ENCODE results near the gene ATP5MG.

The ATP5MG gene

GRCh38 chr11:118359295-118359958, 42.0 kb upstream of the ATP5MG start, which contains the start of gene UBE4A:
Gene UBE4A, plus strand, starts transcription at chr11:118359600. Its CDS starts 5,481 bp downstream, at chr11:118365081.
- H3K4me3 ChIP-seq (ENCODE audit: low read length): peak within 1 kb of the TSS; percentile 82
- peak within 1 kb of the TSS; percentile 86 for H3K9ac ChIP-seq (ENCODE audit: low read length)
- no peaks in the 10 kb centered on the region for H3K9me2 ChIP-seq (replicated peaks; ENCODE audit: insufficient read depth, low read length)
- H3K79me2 ChIP-seq (ENCODE audit: low read length): peaks cover 50% of the 10 kb centered on the region
- peak within 1 kb of the TSS; percentile 74 for H2AFZ ChIP-seq (ENCODE audit: low read length)
- peak within 1 kb of the TSS; percentile 43; the same call in 1 of the 2 replicates for H3K27ac ChIP-seq (ENCODE audit: low read length)
- H3K27me3 ChIP-seq (replicated peaks; ENCODE audit: insufficient read depth, low read length): no peaks in the 10 kb centered on the region
- no peaks in the 10 kb centered on the region for H3K36me3 ChIP-seq (replicated peaks; ENCODE audit: insufficient read depth, low read length)
- peak; percentile 99 for DNase-seq
- peaks cover 7% of the 10 kb centered on the region for H3K4me1 ChIP-seq (ENCODE audit: low read length)
- H3F3A ChIP-seq (ENCODE audit: insufficient read depth, low read length): no peaks in the 10 kb centered on the region
- no peaks in the 10 kb centered on the region for H4K20me1 ChIP-seq (ENCODE audit: insufficient read depth, low read length)
- TF ChIP-seq, protein P1, sequence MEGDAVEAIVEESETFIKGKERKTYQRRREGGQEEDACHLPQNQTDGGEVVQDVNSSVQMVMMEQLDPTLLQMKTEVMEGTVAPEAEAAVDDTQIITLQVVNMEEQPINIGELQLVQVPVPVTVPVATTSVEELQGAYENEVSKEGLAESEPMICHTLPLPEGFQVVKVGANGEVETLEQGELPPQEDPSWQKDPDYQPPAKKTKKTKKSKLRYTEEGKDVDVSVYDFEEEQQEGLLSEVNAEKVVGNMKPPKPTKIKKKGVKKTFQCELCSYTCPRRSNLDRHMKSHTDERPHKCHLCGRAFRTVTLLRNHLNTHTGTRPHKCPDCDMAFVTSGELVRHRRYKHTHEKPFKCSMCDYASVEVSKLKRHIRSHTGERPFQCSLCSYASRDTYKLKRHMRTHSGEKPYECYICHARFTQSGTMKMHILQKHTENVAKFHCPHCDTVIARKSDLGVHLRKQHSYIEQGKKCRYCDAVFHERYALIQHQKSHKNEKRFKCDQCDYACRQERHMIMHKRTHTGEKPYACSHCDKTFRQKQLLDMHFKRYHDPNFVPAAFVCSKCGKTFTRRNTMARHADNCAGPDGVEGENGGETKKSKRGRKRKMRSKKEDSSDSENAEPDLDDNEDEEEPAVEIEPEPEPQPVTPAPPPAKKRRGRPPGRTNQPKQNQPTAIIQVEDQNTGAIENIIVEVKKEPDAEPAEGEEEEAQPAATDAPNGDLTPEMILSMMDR (IDR thresholded peaks at IDR 0.05; ENCODE audit: low read length): no peak
- TF ChIP-seq EZH2phosphoT487 (IDR thresholded peaks at IDR 0.05; ENCODE audit: low read length) (no peak), EZH2 (optimal IDR thresholded peaks at IDR 0.05; ENCODE audit: low read depth, low read length) (no peak)
- no peaks in the 10 kb centered on the region for H3K9me3 ChIP-seq (replicated peaks; ENCODE audit: insufficient read depth, low read length)
- H3K4me2 ChIP-seq (ENCODE audit: low read depth, low read length): peak within 1 kb of the TSS; percentile 90

DNA sequence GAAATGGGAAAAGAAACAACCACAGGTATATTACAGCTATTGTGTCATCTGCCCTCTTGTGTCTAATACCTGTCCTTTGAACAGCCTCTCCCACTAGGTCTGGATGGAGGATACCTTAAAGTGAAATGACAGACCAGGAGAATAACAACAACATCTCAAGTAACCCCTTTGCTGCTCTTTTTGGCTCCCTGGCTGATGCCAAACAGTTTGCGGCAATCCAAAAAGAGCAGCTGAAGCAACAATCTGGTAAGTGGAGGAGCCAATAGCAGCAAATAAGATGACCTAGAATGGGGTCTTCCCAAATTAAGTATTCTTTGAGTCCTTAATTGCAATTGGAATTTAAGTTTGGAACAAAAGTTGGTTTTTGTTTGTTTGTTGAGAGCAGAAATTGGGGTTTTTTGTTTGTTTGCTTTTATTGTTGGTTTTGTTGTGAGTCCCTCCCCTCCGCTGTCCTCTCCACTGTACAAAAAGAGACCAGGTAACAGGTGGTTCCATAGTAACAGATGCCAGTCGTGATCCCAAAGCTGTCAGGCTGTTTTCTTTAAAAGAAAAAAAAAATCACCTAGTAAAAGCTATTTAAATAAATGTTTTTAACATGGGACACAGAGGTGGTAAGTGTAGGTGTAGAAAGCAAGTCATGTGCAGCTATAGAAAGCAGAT, 36.3 kb upstream of the ATP5MG start:
- H3K79me2 ChIP-seq (ENCODE audit: low read length): peaks cover 53% of the 10 kb centered on the region
- no peak overlapping the region for H3K9ac ChIP-seq (ENCODE audit: low read length)
- H3K4me3 ChIP-seq (ENCODE audit: low read length): no peak overlapping the region

GRCh38 chr11:118366287-118366686, 35.1 kb upstream of the ATP5MG start:
- Histone ChIP-seq H3K4me2 (ENCODE audit: low read depth, low read length) (no peak overlapping the region), H3K79me2 (ENCODE audit: low read length) (peaks cover 41% of the 10 kb centered on the region), H3K9ac (ENCODE audit: low read length) (no peak overlapping the region), H3K27ac (ENCODE audit: low read length) (no peak overlapping the region), H3K9me3 (replicated peaks; ENCODE audit: insufficient read depth, low read length) (no peaks in the 10 kb centered on the region), H3K4me3 (ENCODE audit: low read length) (no peak overlapping the region), H3F3A (ENCODE audit: insufficient read depth, low read length) (no peaks in the 10 kb centered on the region), H3K9me2 (replicated peaks; ENCODE audit: insufficient read depth, low read length) (no peaks in the 10 kb centered on the region), H4K20me1 (ENCODE audit: insufficient read depth, low read length) (no peaks in the 10 kb centered on the region), H3K27me3 (replicated peaks; ENCODE audit: insufficient read depth, low read length) (no peaks in the 10 kb centered on the region), H2AFZ (ENCODE audit: low read length) (no peak overlapping the region), H3K4me1 (ENCODE audit: low read length) (no peaks in the 10 kb centered on the region), H3K36me3 (replicated peaks; ENCODE audit: insufficient read depth, low read length) (peaks cover 17% of the 10 kb centered on the region; the same call in 1 of the 2 replicates)
- TF ChIP-seq, protein P1 (IDR thresholded peaks at IDR 0.05; ENCODE audit: low read length): no peak
- TF ChIP-seq EZH2phosphoT487 (IDR thresholded peaks at IDR 0.05; ENCODE audit: low read length): no peak
- no peak for TF ChIP-seq EZH2 (optimal IDR thresholded peaks at IDR 0.05; ENCODE audit: low read depth, low read length)
- no peak for DNase-seq

More for the DNA sequence above, 36.3 kb upstream of the ATP5MG start:
- peaks cover 16% of the 10 kb centered on the region; the same call in 1 of the 2 replicates for H3K36me3 ChIP-seq (replicated peaks; ENCODE audit: insufficient read depth, low read length)
- no peaks in the 10 kb centered on the region for H3F3A ChIP-seq (ENCODE audit: insufficient read depth, low read length)
- H3K27ac ChIP-seq (ENCODE audit: low read length): no peak overlapping the region
- no peaks in the 10 kb centered on the region for H4K20me1 ChIP-seq (ENCODE audit: insufficient read depth, low read length)
- no peaks in the 10 kb centered on the region for H3K9me2 ChIP-seq (replicated peaks; ENCODE audit: insufficient read depth, low read length)
- no peaks in the 10 kb centered on the region for H3K27me3 ChIP-seq (replicated peaks; ENCODE audit: insufficient read depth, low read length)
- TF ChIP-seq EZH2 (optimal IDR thresholded peaks at IDR 0.05; ENCODE audit: low read depth, low read length) (no peak), EZH2phosphoT487 (IDR thresholded peaks at IDR 0.05; ENCODE audit: low read length) (no peak)
- TF ChIP-seq, protein P1 (IDR thresholded peaks at IDR 0.05; ENCODE audit: low read length): no peak
- no peak overlapping the region for H3K4me2 ChIP-seq (ENCODE audit: low read depth, low read length)
- no peak overlapping the region for H2AFZ ChIP-seq (ENCODE audit: low read length)
- DNase-seq: no peak
- no peaks in the 10 kb centered on the region for H3K9me3 ChIP-seq (replicated peaks; ENCODE audit: insufficient read depth, low read length)
- H3K4me1 ChIP-seq (ENCODE audit: low read length): peaks cover 4% of the 10 kb centered on the region

Measured in MM.1S (cell line).